ENCODE results near the gene RAB1A. TPM values are rescaled to one million over a fixed set of nuclear protein-coding genes. Genes with fewer than 3 reads are reported as not detected.
A peak's percentile ranks its signal among the peaks of the same experiment; 100 is the strongest.

RAB1A gene
- polyA plus RNA-seq, 2 of the 4 experiments (the other 2 are of a cell fraction): 308 to 417 TPM

GRCh38 chr2:65165558-65165957, 35.7 kb upstream of the RAB1A start:
- Histone ChIP-seq H3K4me1 (peaks cover 19% of the 10 kb centered on the region), H3K4me3 (no peak overlapping the region), H3K4me2 (no peak overlapping the region), H3K9me3 (no peaks in the 10 kb centered on the region), H3K27ac (no peak overlapping the region)
- DNase-seq (ENCODE audit: low read depth in 1 of 2, low spot score in 1 of 2) (no peak), ATAC-seq (no peak), FAIRE-seq (no peak)
- WGBS (ENCODE audit: missing lambda C conversion rate): 88% methylated on average over 7 of the region's 7 CpGs
- ChIA-PET CTCF (interaction anchor here (0.9 to 1.0 kb wide), 2 partner anchors 22 to 52 kb away, joined by 3 read pairs; no protein-coding TSS in a partner anchor), POLR2A (no interaction called here)
- TF ChIP-seq ZSCAN20 (CRISPR knock-in tag; IDR thresholded peaks at IDR 0.05): no peak
- TF ChIP-seq CTCF (IDR thresholded peaks at IDR 0.05): no peak
- TF ChIP-seq EHF (CRISPR knock-in tag; IDR thresholded peaks at IDR 0.05): no peak

GRCh38 chr2:65164426-65164891, 34.6 kb upstream of the RAB1A start:
- H3K4me3 ChIP-seq: no peak overlapping the region
- H3K4me2 ChIP-seq: no peak overlapping the region
- ChIA-PET CTCF (interaction anchor here (0.9 to 2.1 kb wide), 4 partner anchors 11 to 99 kb away, joined by 3 to 9 read pairs (median 6); no protein-coding TSS in a partner anchor), POLR2A (interaction anchor here (0.5 kb wide), 1 partner anchor 47 kb away, joined by 9 read pairs; no protein-coding TSS in a partner anchor)
- ATAC-seq (0 out of 6 replicates have a peak, but pooled peaks of 1 of the 2 experiments have one; percentile 25), DNase-seq (ENCODE audit: low read depth in 1 of 2, low spot score in 1 of 2) (no peak), FAIRE-seq (no peak)
- H3K9me3 ChIP-seq: no peaks in the 10 kb centered on the region
- TF ChIP-seq NPAS2 (CRISPR knock-in tag; IDR thresholded peaks at IDR 0.05; ENCODE audit: borderline replicate concordance): no peak
- WGBS (ENCODE audit: missing lambda C conversion rate): 64% methylated on average over 2 of the region's 2 CpGs
- H3K4me1 ChIP-seq: peaks cover 14% of the 10 kb centered on the region
- no peak overlapping the region for H3K27ac ChIP-seq

GRCh38 chr2:65161551-65162100, 31.7 kb upstream of the RAB1A start:
- H3K27ac ChIP-seq: no peak overlapping the region; a peak in 1 of 6 replicates
- TF ChIP-seq USF2 (IDR thresholded peaks at IDR 0.05) (no peak), POLR2A (IDR thresholded peaks at IDR 0.05; ENCODE audit: low read length) (no peak), MYC (IDR thresholded peaks at IDR 0.05; ENCODE audit: borderline replicate concordance, low read length) (no peak), MAFK (IDR thresholded peaks at IDR 0.05; ENCODE audit: partially characterized antibody) (no peak), CEBPB (IDR thresholded peaks at IDR 0.05) (peak in 1 of 2 experiments; percentile 83; a peak in 2 of 4 replicates), CHD4 (IDR thresholded peaks at IDR 0.05; ENCODE audit: borderline replicate concordance) (no peak), FOSB (CRISPR knock-in tag; IDR thresholded peaks at IDR 0.05) (no peak), GATA3 (IDR thresholded peaks at IDR 0.05; ENCODE audit: borderline replicate concordance) (peak; percentile 48; the same call in 1 of the 2 replicates)
- H3K4me2 ChIP-seq: peak overlapping the region; percentile 63
- H3K9me3 ChIP-seq: no peaks in the 10 kb centered on the region
- FAIRE-seq (no peak), ATAC-seq (peak; percentile 32 to 86; a peak in 3 of 6 replicates), DNase-seq (ENCODE audit: low read depth in 1 of 2, low spot score in 1 of 2) (peak in 1 of 2 experiments; percentile 75)
- WGBS (ENCODE audit: missing lambda C conversion rate): 36% methylated on average over 9 of the region's 9 CpGs
- peaks cover 14% of the 10 kb centered on the region for H3K4me1 ChIP-seq
- no peak overlapping the region for H3K4me3 ChIP-seq
- ChIA-PET POLR2A (no interaction called here), CTCF (interaction anchor here (0.8 to 1.4 kb wide), 4 partner anchors 8 to 28 kb away, joined by 3 to 5 read pairs (median 4); no protein-coding TSS in a partner anchor)

GRCh38 chr2:65159906-65160305, 30.0 kb upstream of the RAB1A start:
- 85% methylated on average over 2 of the region's 2 CpGs for WGBS (ENCODE audit: missing lambda C conversion rate)
- Histone ChIP-seq H3K4me1 (peaks cover 14% of the 10 kb centered on the region), H3K27ac (no peak overlapping the region), H3K9me3 (no peaks in the 10 kb centered on the region), H3K4me3 (no peak overlapping the region), H3K4me2 (no peak overlapping the region)
- POLR2A ChIA-PET: interaction anchor here (0.9 kb wide), 1 partner anchor 30 kb away, joined by 3 read pairs; the partner anchor contains the start of gene RAB1A
- ATAC-seq (no peak), FAIRE-seq (no peak), DNase-seq (ENCODE audit: low read depth in 1 of 2, low spot score in 1 of 2) (no peak)
- CTCF ChIA-PET: interaction anchor here (0.6 to 1.0 kb wide), 3 partner anchors 13 to 95 kb away, joined by 3 read pairs; no protein-coding TSS in a partner anchor
- TF ChIP-seq CBX2 (IDR thresholded peaks at IDR 0.05; ENCODE audit: borderline replicate concordance, low read depth) (no peak), ZFP36 (IDR thresholded peaks at IDR 0.05; ENCODE audit: borderline replicate concordance, partially characterized antibody) (no peak), ESRRA (IDR thresholded peaks at IDR 0.05; ENCODE audit: borderline replicate concordance, low read length) (no peak), HOXB5 (CRISPR knock-in tag; IDR thresholded peaks at IDR 0.05) (no peak), SREBF2 (IDR thresholded peaks at IDR 0.05) (no peak), MYC (IDR thresholded peaks at IDR 0.05; ENCODE audit: borderline replicate concordance, low read length) (no peak), EP300 (IDR thresholded peaks at IDR 0.05) (no peak), TFCP2L1 (CRISPR knock-in tag; IDR thresholded peaks at IDR 0.05) (no peak), KDM5A (IDR thresholded peaks at IDR 0.05) (no peak), FOXS1 (CRISPR knock-in tag; IDR thresholded peaks at IDR 0.05) (no peak), HES2 (IDR thresholded peaks at IDR 0.05) (no peak), HEYL (CRISPR knock-in tag; IDR thresholded peaks at IDR 0.05) (no peak), ZNF302 (CRISPR knock-in tag; IDR thresholded peaks at IDR 0.05) (no peak), RAD21 (conservative IDR thresholded peaks at IDR 0.05 in 1 of 2, IDR thresholded peaks at IDR 0.05 in 1 of 2) (no peak), NPAS2 (CRISPR knock-in tag; IDR thresholded peaks at IDR 0.05; ENCODE audit: borderline replicate concordance) (no peak), JUNB (IDR thresholded peaks at IDR 0.05) (no peak), E2F6 (IDR thresholded peaks at IDR 0.05; ENCODE audit: borderline replicate concordance, low read depth) (no peak), TP53 (CRISPR knock-in tag; IDR thresholded peaks at IDR 0.05) (no peak)

All from A549 (cell line).